Cerebellar nuclear complex (tissue), 1 donor: ENCODE measurements around the gene GNG13.
"Not testable (repeated sequence)": the region's sequence is repeated elsewhere in the genome, so short reads cannot be mapped to it uniquely, and the experiment has no call there.

Experiments used
- DNase-seq, 2 experiments: peaks; one replicate each; lab custom pipeline; 2025; lab: John Stamatoyannopoulos, UW

The GNG13 gene

GRCh38 chr16:778447-778846 is 22.1 kb downstream of the GNG13 start:
- no peak for DNase-seq

GRCh38 chr16:777826-778225 is 22.7 kb downstream of the GNG13 start:
- DNase-seq = no peak

GRCh38 chr16:776824-777223 is 23.7 kb downstream of the GNG13 start:
- DNase-seq = no peak

GRCh38 chr16:776298-776697 is 24.2 kb downstream of the GNG13 start:
- not testable (repeated sequence) for DNase-seq

- no peak for DNase-seq
Observed at GRCh38 chr16:775236-775796, 25.2 kb downstream of the GNG13 start.

GRCh38 chr16:774086-775001 is 26.2 kb downstream of the GNG13 start:
- no peak for DNase-seq

GRCh38 chr16:772959-773358 is 27.6 kb downstream of the GNG13 start:
- no peak for DNase-seq

GRCh38 chr16:770411-770810 is 30.1 kb downstream of the GNG13 start:
- DNase-seq = no peak

- DNase-seq = no peak
Observed at GRCh38 chr16:769934-770333, 30.6 kb downstream of the GNG13 start.

GRCh38 chr16:769184-769784 is 31.2 kb downstream of the GNG13 start:
- no peak for DNase-seq

- no peak for DNase-seq
Observed at GRCh38 chr16:768428-768827, 32.1 kb downstream of the GNG13 start.

- no peak for DNase-seq
Observed at GRCh38 chr16:767743-768235, 32.7 kb downstream of the GNG13 start.

GRCh38 chr16:766820-767640 is 33.5 kb downstream of the GNG13 start:
- no peak for DNase-seq

- DNase-seq = no peak
Observed at GRCh38 chr16:766008-766819, 34.3 kb downstream of the GNG13 start.

GRCh38 chr16:765488-765865 is 35.1 kb downstream of the GNG13 start:
- DNase-seq = no peak

GRCh38 chr16:764848-765487 is 35.6 kb downstream of the GNG13 start:
- no peak for DNase-seq

GRCh38 chr16:764184-764750 is 36.3 kb downstream of the GNG13 start:
- no peak for DNase-seq

GRCh38 chr16:763369-764183 is 37.0 kb downstream of the GNG13 start:
- no peak for DNase-seq

- DNase-seq = no peak
Observed at GRCh38 chr16:762595-763268, 37.8 kb downstream of the GNG13 start.
